LNCaP clone FGC (cell line): Measurements from ENCODE around the gene TTC8.
A peak's percentile ranks its signal among the peaks of the same experiment; 100 is the strongest.

Experiments used
- DNase-seq: peaks from one replicate; pipeline ENCODE4 v3.0.0-alpha.2; 2011; ENCODE audit warnings: low read depth
- H3K4me3 ChIP-seq: 2 replicates; pipeline ENCODE4 v1.5.1; 2011; ENCODE audit warnings: mild to moderate bottlenecking, low read depth, low read length, control low read depth
- TF ChIP-seq, protein P1 (sequence below): IDR thresholded peaks from 2 replicates; pipeline ENCODE4 v1.5.1; 2012; ENCODE audit warnings: mild to moderate bottlenecking; ENCODE audit not compliant: control insufficient read depth, insufficient read depth; ENCODE audit errors: extremely low read depth

The TTC8 gene

DNA sequence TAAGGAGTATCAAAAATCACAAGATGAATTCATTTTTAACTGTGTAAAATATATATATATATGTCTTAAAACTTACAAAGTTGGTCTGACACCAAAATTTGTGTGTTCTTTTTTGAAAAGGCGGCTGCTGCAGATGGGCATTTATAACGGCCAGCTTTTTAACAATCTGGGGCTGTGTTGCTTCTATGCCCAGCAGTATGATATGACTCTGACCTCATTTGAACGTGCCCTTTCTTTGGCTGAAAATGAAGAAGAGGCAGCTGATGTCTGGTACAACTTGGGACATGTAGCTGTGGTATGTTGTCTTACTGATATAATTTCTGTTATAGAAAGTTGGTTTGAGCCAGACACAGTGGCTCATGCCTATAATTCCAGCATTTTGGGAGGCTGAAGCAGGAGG is 47.0 kb downstream of the TTC8 start:
- TF ChIP-seq, protein P1, sequence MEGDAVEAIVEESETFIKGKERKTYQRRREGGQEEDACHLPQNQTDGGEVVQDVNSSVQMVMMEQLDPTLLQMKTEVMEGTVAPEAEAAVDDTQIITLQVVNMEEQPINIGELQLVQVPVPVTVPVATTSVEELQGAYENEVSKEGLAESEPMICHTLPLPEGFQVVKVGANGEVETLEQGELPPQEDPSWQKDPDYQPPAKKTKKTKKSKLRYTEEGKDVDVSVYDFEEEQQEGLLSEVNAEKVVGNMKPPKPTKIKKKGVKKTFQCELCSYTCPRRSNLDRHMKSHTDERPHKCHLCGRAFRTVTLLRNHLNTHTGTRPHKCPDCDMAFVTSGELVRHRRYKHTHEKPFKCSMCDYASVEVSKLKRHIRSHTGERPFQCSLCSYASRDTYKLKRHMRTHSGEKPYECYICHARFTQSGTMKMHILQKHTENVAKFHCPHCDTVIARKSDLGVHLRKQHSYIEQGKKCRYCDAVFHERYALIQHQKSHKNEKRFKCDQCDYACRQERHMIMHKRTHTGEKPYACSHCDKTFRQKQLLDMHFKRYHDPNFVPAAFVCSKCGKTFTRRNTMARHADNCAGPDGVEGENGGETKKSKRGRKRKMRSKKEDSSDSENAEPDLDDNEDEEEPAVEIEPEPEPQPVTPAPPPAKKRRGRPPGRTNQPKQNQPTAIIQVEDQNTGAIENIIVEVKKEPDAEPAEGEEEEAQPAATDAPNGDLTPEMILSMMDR: no peak
- no peak overlapping the region for H3K4me3 ChIP-seq
- no peak for DNase-seq

DNA sequence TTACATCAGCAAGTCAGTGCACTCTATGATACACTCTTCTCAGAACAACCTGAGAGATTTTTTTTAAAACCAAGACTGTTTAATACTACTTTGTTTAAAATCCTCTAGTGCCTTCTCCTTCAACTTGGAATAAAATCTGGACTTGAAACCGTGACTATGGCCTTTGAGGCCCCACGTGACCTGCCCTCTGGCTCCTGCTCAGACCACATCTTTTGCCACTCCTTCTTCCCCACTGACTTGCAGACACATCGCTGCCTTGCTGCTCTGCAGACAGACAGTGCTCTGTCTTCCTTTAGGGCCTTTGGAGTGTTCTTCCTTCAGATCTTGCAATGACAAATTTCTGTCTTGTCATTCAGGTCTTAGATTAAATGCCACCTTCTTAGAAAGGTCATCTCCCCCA is 48.5 kb downstream of the TTC8 start:
- H3K4me3 ChIP-seq: no peak overlapping the region
- DNase-seq: no peak
- TF ChIP-seq, protein P1: no peak

DNA sequence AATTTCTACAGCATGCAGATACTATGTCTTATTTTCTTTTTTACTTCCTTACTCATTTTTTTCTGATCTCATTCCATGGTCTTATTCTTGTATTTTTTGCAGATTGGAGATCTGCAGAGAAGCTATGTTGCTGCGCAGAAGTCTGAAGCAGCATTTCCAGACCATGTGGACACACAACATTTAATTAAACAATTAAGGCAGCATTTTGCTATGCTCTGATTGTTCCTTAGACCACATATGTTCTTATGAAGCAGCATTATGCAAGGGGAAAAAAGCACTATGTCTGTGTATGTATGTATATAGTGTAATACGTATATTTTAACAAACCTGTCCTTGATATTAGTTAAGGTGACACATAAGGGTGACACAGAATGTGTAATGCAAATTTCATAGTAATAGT is 52.7 kb downstream of the TTC8 start:
- H3K4me3 ChIP-seq: no peak overlapping the region
- DNase-seq: no peak
- TF ChIP-seq, protein P1: no peak

DNA sequence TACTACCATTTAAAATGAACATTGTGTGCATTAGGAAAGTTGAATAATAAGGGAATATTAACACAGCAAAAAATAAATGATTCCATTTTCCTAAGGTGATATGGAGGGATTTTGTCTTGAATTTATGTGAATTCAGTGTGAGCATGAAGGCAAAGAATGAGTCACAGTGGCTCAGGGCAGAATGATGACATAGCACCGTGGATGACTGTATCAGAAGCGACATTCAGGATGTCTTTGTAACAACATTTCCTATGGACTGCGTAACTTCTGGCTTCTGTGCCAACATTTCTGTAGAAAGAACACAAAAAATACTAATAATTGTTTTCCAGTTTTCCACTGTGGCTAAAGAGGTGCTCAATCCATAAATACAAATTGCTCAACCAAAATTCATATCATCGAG is 54.6 kb downstream of the TTC8 start:
- no peak for DNase-seq
- no peak overlapping the region for H3K4me3 ChIP-seq
- TF ChIP-seq, protein P1: no peak

DNA sequence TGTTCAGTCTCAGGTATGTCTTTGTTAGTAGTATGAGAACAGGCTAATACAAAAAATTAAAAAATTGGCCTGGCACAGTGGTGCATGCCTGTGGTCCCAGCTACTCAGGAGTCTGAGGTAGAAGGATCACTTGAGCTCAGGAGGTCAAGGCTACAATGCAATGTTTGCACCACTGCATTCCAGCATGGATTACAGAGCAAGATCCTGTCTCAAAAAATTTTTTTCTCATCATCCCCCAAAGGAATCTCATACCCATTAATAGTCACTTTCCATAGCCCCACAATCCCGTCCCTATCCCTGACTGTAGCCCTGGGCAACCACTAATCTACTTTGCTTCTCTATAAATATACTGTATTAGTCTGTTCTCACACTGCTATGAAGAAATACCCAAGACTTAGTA is 57.8 kb downstream of the TTC8 start:
- no peak for DNase-seq
- TF ChIP-seq, protein P1: no peak
- no peak overlapping the region for H3K4me3 ChIP-seq

DNA sequence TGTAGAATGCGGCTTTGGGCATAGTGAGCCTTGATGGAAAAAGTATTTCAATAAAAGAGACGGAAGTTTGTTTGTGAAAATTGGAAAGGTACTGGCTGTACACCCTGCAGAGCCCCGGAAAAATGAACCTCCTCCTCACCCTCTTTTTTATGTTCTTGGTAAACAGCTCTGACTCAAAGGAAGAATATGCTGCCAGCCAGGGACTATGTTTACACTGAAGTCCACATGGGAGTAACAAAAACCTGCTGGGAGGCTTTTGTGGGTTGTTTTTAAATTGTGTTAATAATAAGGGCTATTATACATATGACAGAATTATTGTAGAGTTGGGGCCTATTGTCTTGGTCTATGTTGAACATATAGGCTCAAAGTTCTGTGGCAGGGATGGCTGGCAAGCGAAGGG is 70.7 kb downstream of the TTC8 start:
- TF ChIP-seq, protein P1: no peak
- no peak overlapping the region for H3K4me3 ChIP-seq
- DNase-seq: peak; percentile 15

DNA sequence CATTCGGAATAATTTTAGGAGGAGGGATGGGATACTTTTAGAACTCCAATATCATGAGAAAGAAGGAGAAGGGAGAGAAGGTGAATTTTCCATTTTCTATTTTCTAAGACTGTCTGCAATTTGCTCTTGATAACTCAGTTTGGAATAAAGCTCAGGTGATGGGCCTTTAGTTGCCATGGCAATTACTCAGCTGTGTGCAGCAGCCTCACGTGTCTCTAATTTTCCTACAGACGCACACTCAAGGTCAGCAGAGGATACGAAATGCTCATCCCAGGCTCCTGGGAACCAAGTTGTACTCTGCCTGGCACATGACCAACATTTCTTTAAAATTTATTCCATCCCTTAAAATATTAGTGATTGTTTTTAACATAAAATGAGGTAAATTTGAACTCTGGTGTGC is 76.7 kb downstream of the TTC8 start:
- TF ChIP-seq, protein P1: no peak
- no peak overlapping the region for H3K4me3 ChIP-seq
- no peak for DNase-seq
